Mesothelial cell of epicardium (in vitro differentiated cells): Measurements from ENCODE around the gene VPS8. TPM values are rescaled to one million over a fixed set of nuclear protein-coding genes. Genes with fewer than 3 reads are reported as not detected.
A peak's percentile ranks its signal among the peaks of the same experiment; 100 is the strongest.

Source experiments
- DNase-seq, 2 experiments: peaks; one replicate each; pipeline ENCODE4 v3.0.0; 2021; ENCODE audit warnings: low spot score in 2 of 2; ENCODE audit not compliant: unreplicated experiment in 2 of 2
- H3K27ac Mint-ChIP-seq: 2 replicates; pipeline ENCODE4 v1.8.0; 2021; ENCODE audit warnings: mixed read lengths
- H3K27me3 Mint-ChIP-seq: 2 replicates; pipeline ENCODE4 v1.8.0; 2021; ENCODE audit warnings: low read depth, mixed read lengths
- H3K36me3 Mint-ChIP-seq: 2 replicates; pipeline ENCODE4 v1.8.0; 2021; ENCODE audit warnings: mixed read lengths
- H3K4me1 Mint-ChIP-seq: 2 replicates; pipeline ENCODE4 v1.8.0; 2021; ENCODE audit warnings: mixed read lengths
- H3K4me3 Mint-ChIP-seq: 2 replicates; pipeline ENCODE4 v1.8.0; 2021; ENCODE audit warnings: mild to moderate bottlenecking, moderate library complexity, mixed read lengths
- H3K9me3 Mint-ChIP-seq: 2 replicates; pipeline ENCODE4 v1.8.0; 2021; ENCODE audit warnings: mixed read lengths
- CTCF ChIP-seq: fragments of 200-600 bp; sonication (generic); IDR thresholded peaks from one replicate; pipeline ENCODE4 v1.5.0; 2021; ENCODE audit warnings: antibody characterized with exemption; ENCODE audit not compliant: unreplicated experiment
- total RNA-seq: library from RNA; stranded (reverse); gene quantifications from 3 replicates; pipeline ENCODE4 v1.2.1, GENCODE V29; 2021

VPS8 gene
- total RNA-seq = 67.5 to 82.4 TPM (median 73.3 TPM) in 3 replicates

DNA sequence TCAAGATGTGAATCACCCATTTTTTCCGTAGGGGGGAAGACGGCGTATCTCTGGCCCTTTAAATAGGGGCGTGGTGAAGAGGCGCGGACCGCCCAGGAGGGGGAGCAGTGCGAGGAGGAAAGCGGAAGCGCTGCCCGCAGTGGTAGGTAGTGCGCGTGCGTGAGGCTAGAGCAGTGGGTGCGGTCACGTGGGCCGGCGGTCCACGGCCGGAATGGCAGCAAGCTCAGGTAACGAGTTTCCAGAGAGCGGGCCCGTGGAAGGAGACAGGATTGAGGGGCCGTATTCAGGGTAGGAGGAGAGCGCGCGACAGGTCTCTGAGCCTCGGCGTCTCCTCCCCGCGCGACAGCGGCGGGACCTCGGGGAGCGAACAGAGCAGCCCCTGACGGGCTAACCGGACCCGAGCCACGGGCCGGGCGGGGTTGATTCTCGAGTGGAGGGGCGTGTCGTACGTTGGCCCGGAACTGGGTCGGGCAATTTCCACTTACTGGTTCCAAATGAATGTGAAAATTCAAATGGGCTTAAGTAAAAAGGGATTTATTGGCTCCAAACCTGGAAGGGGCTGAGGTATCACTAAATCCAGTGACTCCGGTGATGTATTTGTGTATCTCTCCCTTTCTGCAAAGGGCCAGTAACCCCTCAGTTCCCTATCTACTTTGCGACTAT, at the start of gene VPS8:
TSS of gene VPS8 (plus strand) at position 168 of the 663 bp plus-strand sequence. CDS start 12,467 bp downstream, outside the sequence.
- Mint-ChIP-seq H3K27me3 (no peaks in the 10 kb centered on the region), H3K4me1 (peaks cover 25% of the 10 kb centered on the region), H3K9me3 (no peaks in the 10 kb centered on the region)

GRCh38 chr3:184764191-184764590, 47.8 kb upstream of the VPS8 start:
- no peak for DNase-seq
- no peak for TF ChIP-seq CTCF
- Mint-ChIP-seq H3K27ac (no peak overlapping the region), H3K36me3 (no peaks in the 10 kb centered on the region), H3K9me3 (no peaks in the 10 kb centered on the region), H3K27me3 (no peaks in the 10 kb centered on the region), H3K4me1 (peaks cover 42% of the 10 kb centered on the region), H3K4me3 (no peak overlapping the region)

More for the DNA sequence above, at the start of gene VPS8:
- Mint-ChIP-seq H3K4me3 (peak within 1 kb of the TSS; percentile 92), H3K36me3 (no peaks in the 10 kb centered on the region), H3K27ac (peak within 1 kb of the TSS; percentile 93)
- DNase-seq = peak; percentile 96 to 97
- TF ChIP-seq CTCF = peak; percentile 60

- no peak for TF ChIP-seq CTCF
- Mint-ChIP-seq H3K27ac (peak overlapping the region; percentile 65), H3K4me1 (peaks cover 33% of the 10 kb centered on the region), H3K4me3 (no peak overlapping the region), H3K27me3 (no peaks in the 10 kb centered on the region), H3K9me3 (no peaks in the 10 kb centered on the region), H3K36me3 (no peaks in the 10 kb centered on the region)
- DNase-seq = no peak
These were observed 46.8 kb upstream of the VPS8 start for GRCh38 chr3:184765047-184765729.

DNA sequence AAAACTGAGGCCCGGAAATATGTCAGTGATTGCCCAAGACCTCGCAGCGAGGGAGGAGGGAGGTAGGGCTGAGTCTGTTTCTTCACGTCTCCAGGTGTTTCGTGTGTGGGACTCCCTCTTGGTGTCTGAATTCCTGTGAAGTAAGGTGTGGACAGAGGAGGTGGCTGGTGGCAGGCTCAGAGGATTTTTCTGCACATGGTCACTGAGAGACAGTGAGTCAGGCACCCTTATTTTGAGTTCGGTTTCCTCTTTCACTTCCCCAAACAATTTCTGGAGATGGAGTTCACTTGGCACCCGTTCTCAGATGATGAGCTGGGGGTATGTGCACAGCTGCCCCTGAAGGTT, 46.3 kb upstream of the VPS8 start:
- peaks cover 28% of the 10 kb centered on the region for H3K4me1 Mint-ChIP-seq
- H3K27ac Mint-ChIP-seq = peak overlapping the region; percentile 65
- H3K36me3 Mint-ChIP-seq = no peaks in the 10 kb centered on the region
- no peaks in the 10 kb centered on the region for H3K27me3 Mint-ChIP-seq
- DNase-seq = no peak
- no peaks in the 10 kb centered on the region for H3K9me3 Mint-ChIP-seq
- no peak overlapping the region for H3K4me3 Mint-ChIP-seq
- TF ChIP-seq CTCF = no peak

GRCh38 chr3:184766555-184767261, 45.3 kb upstream of the VPS8 start:
- DNase-seq = no peak

More at GRCh38 chr3:184766555-184767261, 45.3 kb upstream of the VPS8 start:
- Mint-ChIP-seq H3K4me1 (peaks cover 26% of the 10 kb centered on the region), H3K36me3 (no peaks in the 10 kb centered on the region), H3K4me3 (no peak overlapping the region), H3K9me3 (no peaks in the 10 kb centered on the region), H3K27ac (no peak overlapping the region), H3K27me3 (no peaks in the 10 kb centered on the region)
- TF ChIP-seq CTCF = no peak
